ENCODE results near the gene EXT2. TPM values are rescaled to one million over a fixed set of nuclear protein-coding genes. Genes with fewer than 3 reads are reported as not detected.

The EXT2 gene
- total and polyA plus RNA-seq, 2 donors (not counting 1 experiment from before 2014, with no cell fraction given): 114 to 177 TPM

GRCh38 chr11:44090539-44090938 is 4.9 kb upstream of the EXT2 start:
- no peak overlapping the region for H3K4me2 ChIP-seq (ENCODE audit: extremely low read depth, insufficient read depth, low read length)
- no peaks in the 10 kb centered on the region for H4K20me1 ChIP-seq (ENCODE audit: control insufficient read depth, extremely low read depth, insufficient read depth, low read length)
- H3K27ac ChIP-seq (ENCODE audit: insufficient read depth, low read length): no peak overlapping the region
- H3K36me3 ChIP-seq (ENCODE audit: control insufficient read depth, insufficient read depth, low read length): no peaks in the 10 kb centered on the region
- peaks cover 4% of the 10 kb centered on the region for H3K4me1 ChIP-seq (ENCODE audit: control insufficient read depth, extremely low read depth, insufficient read depth, low read length)
- no peaks in the 10 kb centered on the region for H3K79me2 ChIP-seq (ENCODE audit: control insufficient read depth, insufficient read depth, low read length)
- TF ChIP-seq, protein P1, sequence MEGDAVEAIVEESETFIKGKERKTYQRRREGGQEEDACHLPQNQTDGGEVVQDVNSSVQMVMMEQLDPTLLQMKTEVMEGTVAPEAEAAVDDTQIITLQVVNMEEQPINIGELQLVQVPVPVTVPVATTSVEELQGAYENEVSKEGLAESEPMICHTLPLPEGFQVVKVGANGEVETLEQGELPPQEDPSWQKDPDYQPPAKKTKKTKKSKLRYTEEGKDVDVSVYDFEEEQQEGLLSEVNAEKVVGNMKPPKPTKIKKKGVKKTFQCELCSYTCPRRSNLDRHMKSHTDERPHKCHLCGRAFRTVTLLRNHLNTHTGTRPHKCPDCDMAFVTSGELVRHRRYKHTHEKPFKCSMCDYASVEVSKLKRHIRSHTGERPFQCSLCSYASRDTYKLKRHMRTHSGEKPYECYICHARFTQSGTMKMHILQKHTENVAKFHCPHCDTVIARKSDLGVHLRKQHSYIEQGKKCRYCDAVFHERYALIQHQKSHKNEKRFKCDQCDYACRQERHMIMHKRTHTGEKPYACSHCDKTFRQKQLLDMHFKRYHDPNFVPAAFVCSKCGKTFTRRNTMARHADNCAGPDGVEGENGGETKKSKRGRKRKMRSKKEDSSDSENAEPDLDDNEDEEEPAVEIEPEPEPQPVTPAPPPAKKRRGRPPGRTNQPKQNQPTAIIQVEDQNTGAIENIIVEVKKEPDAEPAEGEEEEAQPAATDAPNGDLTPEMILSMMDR (conservative IDR thresholded peaks at IDR 0.05 in 1 of 2, IDR thresholded peaks at IDR 0.05 in 1 of 2; ENCODE audit: low read depth in 1 of 2, low read length in 2 of 2): no peak
- TF ChIP-seq EZH2 (IDR thresholded peaks at IDR 0.05; ENCODE audit: low read length, missing control alignments): no peak
- H2AFZ ChIP-seq (ENCODE audit: low read length): no peak overlapping the region
- no peaks in the 10 kb centered on the region for H3K27me3 ChIP-seq (ENCODE audit: control insufficient read depth, insufficient read depth, low read length)
- no peaks in the 10 kb centered on the region for H3K9me3 ChIP-seq (ENCODE audit: control insufficient read depth, insufficient read depth, low read depth, low read length)
- H3K4me3 ChIP-seq (replicated peaks in 1 of 4; ENCODE audit: control extremely low read depth in 1 of 4, insufficient read depth in 1 of 4, low read depth in 3 of 4, low read length in 4 of 4): no peak overlapping the region
- no peak overlapping the region for H3K9ac ChIP-seq (ENCODE audit: insufficient read depth, low read length)
- no peak for DNase-seq (ENCODE audit: low read depth in 2 of 2)

GRCh38 chr11:44094260-44094868 is 1.1 kb upstream of the EXT2 start:
- peaks cover 14% of the 10 kb centered on the region for H3K79me2 ChIP-seq (ENCODE audit: control insufficient read depth, insufficient read depth, low read length)
- H3K27ac ChIP-seq (ENCODE audit: insufficient read depth, low read length): no peak overlapping the region
- no peaks in the 10 kb centered on the region for H3K9me3 ChIP-seq (ENCODE audit: control insufficient read depth, insufficient read depth, low read depth, low read length)
- H3K4me3 ChIP-seq (replicated peaks in 1 of 4; ENCODE audit: control extremely low read depth in 1 of 4, insufficient read depth in 1 of 4, low read depth in 3 of 4, low read length in 4 of 4): no peak overlapping the region
- no peak for TF ChIP-seq EZH2 (IDR thresholded peaks at IDR 0.05; ENCODE audit: low read length, missing control alignments)
- TF ChIP-seq, protein P1 (conservative IDR thresholded peaks at IDR 0.05 in 1 of 2, IDR thresholded peaks at IDR 0.05 in 1 of 2; ENCODE audit: low read depth in 1 of 2, low read length in 2 of 2): peak; percentile 78 to 79
- H4K20me1 ChIP-seq (ENCODE audit: control insufficient read depth, extremely low read depth, insufficient read depth, low read length): no peaks in the 10 kb centered on the region
- no peaks in the 10 kb centered on the region for H3K36me3 ChIP-seq (ENCODE audit: control insufficient read depth, insufficient read depth, low read length)
- H3K4me1 ChIP-seq (ENCODE audit: control insufficient read depth, extremely low read depth, insufficient read depth, low read length): peaks cover 6% of the 10 kb centered on the region
- no peak overlapping the region for H2AFZ ChIP-seq (ENCODE audit: low read length)
- H3K27me3 ChIP-seq (ENCODE audit: control insufficient read depth, insufficient read depth, low read length): no peaks in the 10 kb centered on the region
- no peak overlapping the region for H3K4me2 ChIP-seq (ENCODE audit: extremely low read depth, insufficient read depth, low read length)
- DNase-seq (ENCODE audit: low read depth in 2 of 2): peak; percentile 72 to 83
- no peak overlapping the region for H3K9ac ChIP-seq (ENCODE audit: insufficient read depth, low read length)

- peaks cover 16% of the 10 kb centered on the region for H3K79me2 ChIP-seq (ENCODE audit: control insufficient read depth, insufficient read depth, low read length)
- H3K4me2 ChIP-seq (ENCODE audit: extremely low read depth, insufficient read depth, low read length): peak overlapping the region; percentile 88
- peak overlapping the region; percentile 38 for H3K27ac ChIP-seq (ENCODE audit: insufficient read depth, low read length)
- peak overlapping the region; percentile 62 to 84 (median 83) for H3K4me3 ChIP-seq (replicated peaks in 1 of 4; ENCODE audit: control extremely low read depth in 1 of 4, insufficient read depth in 1 of 4, low read depth in 3 of 4, low read length in 4 of 4)
- peaks cover 6% of the 10 kb centered on the region for H3K4me1 ChIP-seq (ENCODE audit: control insufficient read depth, extremely low read depth, insufficient read depth, low read length)
- no peaks in the 10 kb centered on the region for H3K9me3 ChIP-seq (ENCODE audit: control insufficient read depth, insufficient read depth, low read depth, low read length)
- no peaks in the 10 kb centered on the region for H3K27me3 ChIP-seq (ENCODE audit: control insufficient read depth, insufficient read depth, low read length)
- no peaks in the 10 kb centered on the region for H4K20me1 ChIP-seq (ENCODE audit: control insufficient read depth, extremely low read depth, insufficient read depth, low read length)
- TF ChIP-seq, protein P1 (conservative IDR thresholded peaks at IDR 0.05 in 1 of 2, IDR thresholded peaks at IDR 0.05 in 1 of 2; ENCODE audit: low read depth in 1 of 2, low read length in 2 of 2): no peak
- TF ChIP-seq EZH2 (IDR thresholded peaks at IDR 0.05; ENCODE audit: low read length, missing control alignments): no peak
- DNase-seq (ENCODE audit: low read depth in 2 of 2): peak in 1 of 2 donors; percentile 54
- H3K9ac ChIP-seq (ENCODE audit: insufficient read depth, low read length): peak overlapping the region; percentile 71
- H3K36me3 ChIP-seq (ENCODE audit: control insufficient read depth, insufficient read depth, low read length): no peaks in the 10 kb centered on the region
- H2AFZ ChIP-seq (ENCODE audit: low read length): no peak overlapping the region
Measured at GRCh38 chr11:44096360-44097185, 1.1 kb downstream of the EXT2 start.
